Prostate gland (tissue), 2 donors: Measurements from ENCODE around the gene ELMOD1.

Source experiments
- CTCF ChIP-seq, 4 experiments: fragments of 200-600 bp in 2 of 4; fragments of 450-650 bp in 2 of 4; sonication (generic) in 2 of 4; IDR thresholded peaks; 1 replicate in 3 of 4; 2 replicates in 1 of 4; pipeline ENCODE4 v1.5.1; 2016 to 2019; ENCODE audit warnings: antibody characterized with exemption in 4 of 4, mild to moderate bottlenecking in 2 of 4, moderate library complexity in 2 of 4
- POLR2A ChIP-seq: fragments of 450-650 bp; IDR thresholded peaks from one replicate; pipeline ENCODE4 v1.6.1; 2016; ENCODE audit warnings: antibody characterized with exemption, mild to moderate bottlenecking

- no peak for TF ChIP-seq POLR2A
- no peak for TF ChIP-seq CTCF (IDR thresholded peaks at IDR 0.05)
These were observed 34.7 kb downstream of the ELMOD1 start for GRCh38 chr11:107625685-107625989.
